ENCODE measurements around the gene PMM1. TPM values are rescaled to one million over a fixed set of nuclear protein-coding genes. Genes with fewer than 3 reads are reported as not detected.
"Not testable (repeated sequence)": the region's sequence is repeated elsewhere in the genome, so short reads cannot be mapped to it uniquely, and the experiment has no call there.

Gene PMM1
- total and polyA plus RNA-seq, 12 donors = 13.8 to 43.5 (median 21.9) TPM

DNA sequence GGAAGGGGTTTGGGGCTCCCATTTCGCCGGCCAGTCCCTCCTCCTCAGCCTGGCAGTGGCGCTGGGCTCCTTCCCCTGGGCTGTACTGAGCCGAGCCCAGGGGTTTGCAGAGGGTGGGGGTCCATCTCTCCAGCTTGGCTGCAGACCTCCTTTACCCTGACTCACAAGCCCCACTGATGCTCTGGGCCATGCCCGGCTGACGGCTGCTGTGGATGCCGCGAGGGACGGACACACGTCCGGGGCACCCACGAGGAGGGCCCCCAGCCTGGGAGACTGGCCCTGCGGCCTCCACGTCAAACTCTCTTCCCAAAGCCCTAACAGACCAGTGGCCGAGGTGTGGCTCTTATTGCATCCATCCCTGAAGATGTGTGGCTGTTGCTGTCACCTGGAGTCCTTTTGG, 14.1 kb downstream of the PMM1 start:
- intact Hi-C loops (cut with DNase I) = no loop called here
- ATAC-seq (peak in 5 of 8 donors; percentile 0 to 11 (median 2)), DNase-seq (no peak)
- Histone ChIP-seq H3K4me1 (peaks cover 11 to 52% (median 21%) of the 10 kb centered on the region in 9 donors), H3K27ac (peak overlapping the region in 9 of 10 donors; percentile 47 to 72 (median 68)), H3K36me3 (peaks cover 0 to 40% (median 0%) of the 10 kb centered on the region in 9 donors), H3K4me3 (no peak overlapping the region), H3K9me3 (no peaks in the 10 kb centered on the region), H3K27me3 (no peaks in the 10 kb centered on the region)
- TF ChIP-seq CTCF (IDR thresholded peaks at IDR 0.05) = no peak
- 88 to 90% methylated on average over 15 of the region's 15 CpGs for WGBS, 2 donors

DNA sequence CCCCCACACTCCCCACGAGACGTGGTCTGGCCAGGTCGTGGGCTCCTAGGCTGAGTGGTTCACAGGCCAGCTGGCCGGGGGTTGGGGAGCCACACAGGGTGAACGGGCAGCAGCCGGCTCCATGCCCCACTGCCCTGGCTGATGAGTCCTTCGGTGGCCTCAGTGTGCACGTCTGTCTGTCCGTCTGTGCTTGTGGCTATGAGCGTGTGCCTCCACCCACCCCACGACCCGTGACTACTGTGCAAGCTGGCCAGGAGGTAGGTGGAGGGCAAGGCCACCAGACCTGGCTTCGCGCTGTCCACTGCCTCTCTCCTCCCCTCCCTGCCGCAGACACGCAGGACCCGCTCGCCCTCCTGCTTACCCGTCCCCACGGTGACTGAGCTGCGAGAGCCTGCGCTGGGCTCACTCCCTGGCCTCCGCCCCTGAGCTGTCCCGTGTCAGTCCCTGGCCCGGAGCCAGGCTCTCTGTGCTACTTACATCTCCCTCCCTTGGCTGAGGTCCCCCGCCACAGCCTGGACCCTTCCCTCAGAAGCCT, 14.7 kb downstream of the PMM1 start:
- H3K36me3 ChIP-seq = peaks cover 0 to 33% (median 0%) of the 10 kb centered on the region in 9 donors
- WGBS, 2 donors = 46 to 48% methylated on average over 26 of the region's 26 CpGs

DNA sequence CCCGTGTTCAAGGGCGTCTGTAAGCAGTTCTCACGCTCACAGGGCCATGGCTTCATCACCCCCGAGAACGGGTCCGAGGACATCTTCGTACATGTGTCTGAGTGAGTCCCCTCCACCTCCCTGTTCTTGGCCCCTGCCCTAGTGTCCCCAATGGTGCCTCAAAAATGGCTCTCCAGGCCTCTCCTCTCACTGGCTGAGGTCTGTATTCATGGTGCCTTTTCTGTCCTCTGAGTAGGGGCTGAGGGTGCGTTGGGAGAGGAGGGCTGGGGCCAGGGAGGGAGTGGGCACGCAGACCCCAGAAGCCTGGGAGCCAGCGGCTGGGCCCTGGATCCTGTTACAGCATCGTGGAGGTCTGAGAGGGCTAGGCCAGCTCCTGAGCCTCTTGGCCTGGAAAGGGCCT, 16.0 kb downstream of the PMM1 start:
- ATAC-seq = no peak
- WGBS, 2 donors = 89 to 90% methylated on average over 11 of the region's 11 CpGs
- no peak for DNase-seq
- intact Hi-C loops (cut with DNase I) = no loop called here
- Histone ChIP-seq H3K27ac (no peak overlapping the region), H3K4me3 (no peak overlapping the region), H3K9me3 (no peaks in the 10 kb centered on the region), H3K4me1 (peaks cover 6 to 51% (median 21%) of the 10 kb centered on the region in 9 donors), H3K27me3 (no peaks in the 10 kb centered on the region), H3K36me3 (peaks cover 0 to 21% (median 0%) of the 10 kb centered on the region in 9 donors)
- TF ChIP-seq CTCF (IDR thresholded peaks at IDR 0.05) = no peak

More for the DNA sequence above, 14.7 kb downstream of the PMM1 start:
- Histone ChIP-seq H3K9me3 (no peaks in the 10 kb centered on the region), H3K4me1 (peaks cover 11 to 52% (median 21%) of the 10 kb centered on the region in 9 donors), H3K27me3 (no peaks in the 10 kb centered on the region), H3K27ac (peak overlapping the region; percentile 27 to 72 (median 66)), H3K4me3 (no peak overlapping the region)
- intact Hi-C loops (cut with DNase I) = no loop called here
- ATAC-seq (peak; percentile 52 to 81 (median 71)), DNase-seq (peak; percentile 79 to 86)
- TF ChIP-seq CTCF (IDR thresholded peaks at IDR 0.05) = no peak

DNA sequence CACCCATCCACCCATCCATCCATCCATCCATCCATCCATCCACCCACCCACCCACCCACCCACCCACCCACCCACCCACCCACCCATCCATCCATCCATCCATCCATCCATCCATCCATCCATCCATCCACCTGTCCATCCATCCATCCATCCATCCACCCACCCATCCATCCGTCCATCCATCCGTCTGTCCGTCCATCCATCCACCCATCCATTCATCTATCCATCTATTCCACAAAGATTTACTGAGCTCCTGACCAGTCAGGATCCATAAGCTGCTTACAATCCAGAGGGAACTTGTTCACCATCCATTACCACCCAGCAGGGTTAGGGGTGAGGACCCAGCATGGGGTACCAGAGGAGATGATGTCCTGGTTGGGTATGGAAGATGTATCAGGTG, 17.3 kb downstream of the PMM1 start:
- Histone ChIP-seq H3K4me1 (peaks cover 6 to 41% (median 23%) of the 10 kb centered on the region in 9 donors), H3K36me3 (peaks cover 0 to 21% (median 0%) of the 10 kb centered on the region in 9 donors)
- H3K27ac ChIP-seq; ATAC-seq; H3K9me3 ChIP-seq; DNase-seq; H3K27me3 ChIP-seq; H3K4me3 ChIP-seq; intact Hi-C loops (cut with DNase I): not testable (repeated sequence)
- WGBS, 2 donors = 97 to 98% methylated on average over 3 of the region's 3 CpGs

DNA sequence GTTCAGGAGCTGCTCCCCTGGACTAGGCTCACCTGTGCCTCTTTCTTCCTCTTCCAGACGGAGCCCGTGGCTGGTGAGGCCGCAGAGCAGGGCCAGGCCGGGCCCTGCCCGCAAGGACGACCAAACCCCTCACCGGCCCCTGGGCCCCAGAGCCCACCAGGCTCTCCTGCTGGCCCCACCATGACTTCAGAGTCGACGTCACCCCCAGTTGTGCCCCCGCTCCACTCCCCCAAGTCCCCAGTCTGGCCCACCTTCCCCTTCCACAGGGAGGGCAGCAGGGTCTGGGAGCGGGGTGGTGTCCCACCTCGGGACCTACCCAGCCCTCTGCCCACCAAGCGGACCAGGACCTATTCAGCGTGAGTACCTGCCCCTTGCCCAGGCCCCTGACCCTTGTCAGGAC, 17.9 kb downstream of the PMM1 start:
- Histone ChIP-seq H3K27me3 (no peaks in the 10 kb centered on the region), H3K27ac (no peak overlapping the region), H3K36me3 (peaks cover 0 to 18% (median 0%) of the 10 kb centered on the region in 9 donors), H3K4me1 (peaks cover 6 to 40% (median 23%) of the 10 kb centered on the region in 9 donors), H3K4me3 (no peak overlapping the region), H3K9me3 (no peaks in the 10 kb centered on the region)
- no peak for TF ChIP-seq CTCF (IDR thresholded peaks at IDR 0.05)
- intact Hi-C loops (cut with DNase I) = no loop called here
- DNase-seq = no peak
- no peak for ATAC-seq
- 98% methylated on average over 14 of the region's 14 CpGs for WGBS, 2 donors

Measured in heart right ventricle (tissue), 16 donors.